CD14-positive monocyte (primary cell): Measurements from ENCODE around the gene WNT7A. TPM values are rescaled to one million over a fixed set of nuclear protein-coding genes. Genes with fewer than 3 reads are reported as not detected.

Source experiments
- DNase-seq, 3 donors: peaks; one replicate each; pipeline ENCODE4 v3.0.0-alpha.2; 2011 to 2022
- H2AFZ ChIP-seq: 2 replicates; pipeline ENCODE4 v1.6.0; 2012; ENCODE audit warnings: mild to moderate bottlenecking, low read depth, low read length, inconsistent platforms; ENCODE audit not compliant: insufficient read depth, poor library complexity, severe bottlenecking
- H3K27ac ChIP-seq, 2 donors: 1 replicate in 1 of 2; 2 replicates in 1 of 2; pipeline ENCODE4 v1.5.1; 2012 to 2013; ENCODE audit warnings: low read length in 2 of 2, control low read depth in 1 of 2, inconsistent platforms in 1 of 2, low read depth in 1 of 2, mild to moderate bottlenecking in 1 of 2
- H3K27me3 ChIP-seq, 2 donors: one replicate each; pipeline versions ENCODE4 v1.6.0 to v1.6.1; 2011 to 2013; ENCODE audit warnings: low read length in 2 of 2; ENCODE audit not compliant: control insufficient read depth in 2 of 2, insufficient read depth in 2 of 2
- H3K36me3 ChIP-seq, 2 donors: replicated peaks in 1 of 2; 1 replicate in 1 of 2; 2 replicates in 1 of 2; pipeline versions ENCODE4 v1.5.1 to v1.6.1; 2012 to 2013; ENCODE audit warnings: low read length in 2 of 2, control low read depth in 1 of 2, inconsistent platforms in 1 of 2, mild to moderate bottlenecking in 1 of 2; ENCODE audit not compliant: insufficient read depth in 2 of 2, control insufficient read depth in 1 of 2
- H3K4me1 ChIP-seq, 2 donors: 1 replicate in 1 of 2; 2 replicates in 1 of 2; pipeline versions ENCODE4 v1.5.1 to v1.6.1; 2012 to 2013; ENCODE audit warnings: low read length in 2 of 2, control low read depth in 1 of 2, inconsistent platforms in 1 of 2, mild to moderate bottlenecking in 1 of 2, moderate library complexity in 1 of 2; ENCODE audit not compliant: insufficient read depth in 2 of 2, control insufficient read depth in 1 of 2
- H3K4me2 ChIP-seq: replicated peaks from 2 replicates; pipeline ENCODE3; 2012; ENCODE audit warnings: low read length, moderate library complexity, mild to moderate bottlenecking; ENCODE audit not compliant: poor library complexity, severe bottlenecking; ENCODE audit errors: extremely low read depth
- H3K4me3 ChIP-seq, 3 experiments: fragments of 200-600 bp in 1 of 3; sonication (generic) in 1 of 3; replicated peaks in 1 of 3; 1 replicate in 2 of 3; 2 replicates in 1 of 3; pipeline ENCODE4 v1.5.1; 2011 to 2013; ENCODE audit warnings: low read length in 3 of 3, mild to moderate bottlenecking in 3 of 3, control low read depth in 2 of 3, low read depth in 2 of 3, inconsistent platforms in 1 of 3, moderate library complexity in 1 of 3
- H3K79me2 ChIP-seq: 2 replicates; pipeline ENCODE4 v1.6.0; 2012; ENCODE audit warnings: mild to moderate bottlenecking, control low read depth, inconsistent platforms, low read length, moderate library complexity; ENCODE audit not compliant: insufficient read depth
- H3K9ac ChIP-seq: 2 replicates; pipeline ENCODE4 v1.6.0; 2017; ENCODE audit warnings: low read length, mild to moderate bottlenecking; ENCODE audit not compliant: insufficient read depth, poor library complexity, severe bottlenecking
- H3K9me3 ChIP-seq, 2 donors: replicated peaks in 1 of 2; 1 replicate in 1 of 2; 2 replicates in 1 of 2; pipeline versions ENCODE4 v1.5.1 to v1.6.1; 2012 to 2013; ENCODE audit warnings: low read length in 2 of 2, control low read depth in 1 of 2; ENCODE audit not compliant: control insufficient read depth in 1 of 2, insufficient read depth in 1 of 2
- H4K20me1 ChIP-seq: 2 replicates; pipeline ENCODE4 v1.6.0; 2012; ENCODE audit warnings: mild to moderate bottlenecking, low read length, control low read depth, moderate library complexity; ENCODE audit not compliant: insufficient read depth
- H3K27ac Mint-ChIP-seq, 7 donors: one replicate each; pipeline ENCODE4 v1.8.0; 2020; ENCODE audit warnings: mild to moderate bottlenecking in 7 of 7, mixed read lengths in 7 of 7, moderate library complexity in 6 of 7, inconsistent platforms in 2 of 7
- H3K27me3 Mint-ChIP-seq, 3 donors: one replicate each; pipeline ENCODE4 v1.8.0; 2021 to 2022; ENCODE audit warnings: low read depth in 3 of 3, mild to moderate bottlenecking in 3 of 3, mixed read lengths in 3 of 3, moderate library complexity in 3 of 3, inconsistent platforms in 1 of 3
- H3K36me3 Mint-ChIP-seq, 2 donors: one replicate each; pipeline ENCODE4 v1.8.0; 2020; ENCODE audit warnings: mixed read lengths in 2 of 2, inconsistent platforms in 1 of 2, mild to moderate bottlenecking in 1 of 2
- H3K4me1 Mint-ChIP-seq: one replicate; pipeline ENCODE4 v1.8.0; 2020; ENCODE audit warnings: mild to moderate bottlenecking, mixed read lengths
- H3K4me3 Mint-ChIP-seq, 2 donors: one replicate each; pipeline ENCODE4 v1.8.0; 2020; ENCODE audit warnings: mild to moderate bottlenecking in 2 of 2, mixed read lengths in 2 of 2, moderate library complexity in 1 of 2
- H3K9me3 Mint-ChIP-seq, 7 donors: one replicate each; pipeline ENCODE4 v1.8.0; 2020 to 2022; ENCODE audit warnings: mixed read lengths in 7 of 7, mild to moderate bottlenecking in 6 of 7, moderate library complexity in 6 of 7, inconsistent platforms in 2 of 7
- WGBS: methylation state at CpG from one replicate; pipeline ENCODE4 v1.1.5; 2013; ENCODE audit warnings: missing lambda C conversion rate; ENCODE audit not compliant: insufficient coverage; 5-methylcytosine and 5-hydroxymethylcytosine counted together
- intact Hi-C, 2 donors: fragments of 100-400 bp; cut with micrococcal nuclease; formaldehyde crosslinking; loops; one replicate each; pipeline versions ENCODE4 v1.15.0 to v1.15.1; 2023
- polyA plus RNA-seq, 3 donors: library from polyadenylated mRNA; depleted of rRNA in 1 of 3; unstranded in 2 of 3; stranded (reverse) in 1 of 3; fragments of 300-500 nt in 2 of 3; fragments of >200 nt in 1 of 3; fragmentation: Illumina TruSeq in 2 of 3; gene quantifications; 1 replicate in 2 of 3; 2 replicates in 1 of 3; pipeline ENCODE4 v1.2.3, GENCODE V29; 2012 to 2021
- TF ChIP-seq, protein P1 (sequence below): fragments of 200-600 bp; IDR thresholded peaks from one replicate; pipeline ENCODE4 v1.8.0; 2022; ENCODE audit warnings: antibody characterized with exemption, mild to moderate bottlenecking

WNT7A gene
- polyA plus RNA-seq, 3 donors = not detected

DNA sequence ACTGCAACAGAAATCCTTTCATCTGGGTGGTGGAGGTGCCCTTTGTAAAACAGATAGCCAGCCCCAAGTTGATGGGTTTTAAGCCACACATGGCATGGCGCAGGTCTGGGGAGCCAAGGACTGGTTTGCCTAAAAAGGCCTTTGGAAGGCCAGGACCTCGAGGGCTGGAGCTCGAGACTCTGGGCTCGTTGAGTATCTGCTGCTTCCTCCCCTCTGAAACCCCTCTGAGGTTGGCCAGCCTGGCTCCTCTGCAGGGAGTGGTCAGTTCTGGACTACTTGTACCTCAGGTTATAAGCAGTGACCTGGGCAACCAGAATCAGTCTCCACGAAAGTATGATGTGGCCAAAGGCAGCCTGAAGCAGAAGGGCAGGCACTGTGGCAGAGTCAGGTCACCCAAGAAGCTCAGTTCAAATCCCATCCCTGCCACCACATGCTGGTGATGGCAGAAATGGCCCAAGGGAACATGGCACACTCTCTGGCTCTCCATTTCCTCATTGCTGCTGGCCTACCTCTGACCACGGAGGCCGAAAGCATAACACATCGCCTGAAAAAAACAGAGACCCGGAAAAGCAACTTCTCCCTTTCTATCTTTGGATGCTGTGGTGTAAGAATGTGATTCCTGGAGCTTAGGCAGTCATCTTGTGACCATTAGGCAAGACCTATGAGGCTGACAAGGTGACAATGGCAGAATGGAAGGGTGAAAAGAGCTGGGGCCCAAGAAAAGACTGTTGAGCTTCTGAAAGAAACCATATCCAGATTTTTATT is 51.2 kb downstream of the WNT7A start:
- H3K79me2 ChIP-seq = no peaks in the 10 kb centered on the region
- H3K4me3 ChIP-seq = no peak overlapping the region
- Mint-ChIP-seq H3K4me3 (no peak overlapping the region), H3K4me1 (peaks cover 1% of the 10 kb centered on the region), H3K27ac (no peak overlapping the region), H3K27me3 (peaks cover 5 to 7% (median 5%) of the 10 kb centered on the region in 3 donors), H3K9me3 (peaks cover 3 to 8% (median 5%) of the 10 kb centered on the region in 7 donors), H3K36me3 (no peaks in the 10 kb centered on the region)
- DNase-seq = no peak
- H3K4me2 ChIP-seq = no peak overlapping the region
- intact Hi-C loops = no loop called here
- WGBS = 100% methylated on average over 4 of the region's 9 CpGs
- H4K20me1 ChIP-seq = no peaks in the 10 kb centered on the region
- H2AFZ ChIP-seq = no peak overlapping the region
- no peak overlapping the region for H3K9ac ChIP-seq
- no peaks in the 10 kb centered on the region for H3K27me3 ChIP-seq
- H3K27ac ChIP-seq = no peak overlapping the region
- no peaks in the 10 kb centered on the region for H3K36me3 ChIP-seq
- no peaks in the 10 kb centered on the region for H3K4me1 ChIP-seq
- TF ChIP-seq, protein P1, sequence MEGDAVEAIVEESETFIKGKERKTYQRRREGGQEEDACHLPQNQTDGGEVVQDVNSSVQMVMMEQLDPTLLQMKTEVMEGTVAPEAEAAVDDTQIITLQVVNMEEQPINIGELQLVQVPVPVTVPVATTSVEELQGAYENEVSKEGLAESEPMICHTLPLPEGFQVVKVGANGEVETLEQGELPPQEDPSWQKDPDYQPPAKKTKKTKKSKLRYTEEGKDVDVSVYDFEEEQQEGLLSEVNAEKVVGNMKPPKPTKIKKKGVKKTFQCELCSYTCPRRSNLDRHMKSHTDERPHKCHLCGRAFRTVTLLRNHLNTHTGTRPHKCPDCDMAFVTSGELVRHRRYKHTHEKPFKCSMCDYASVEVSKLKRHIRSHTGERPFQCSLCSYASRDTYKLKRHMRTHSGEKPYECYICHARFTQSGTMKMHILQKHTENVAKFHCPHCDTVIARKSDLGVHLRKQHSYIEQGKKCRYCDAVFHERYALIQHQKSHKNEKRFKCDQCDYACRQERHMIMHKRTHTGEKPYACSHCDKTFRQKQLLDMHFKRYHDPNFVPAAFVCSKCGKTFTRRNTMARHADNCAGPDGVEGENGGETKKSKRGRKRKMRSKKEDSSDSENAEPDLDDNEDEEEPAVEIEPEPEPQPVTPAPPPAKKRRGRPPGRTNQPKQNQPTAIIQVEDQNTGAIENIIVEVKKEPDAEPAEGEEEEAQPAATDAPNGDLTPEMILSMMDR = no peak
- peaks cover 0 to 6% of the 10 kb centered on the region in 2 donors for H3K9me3 ChIP-seq

DNA sequence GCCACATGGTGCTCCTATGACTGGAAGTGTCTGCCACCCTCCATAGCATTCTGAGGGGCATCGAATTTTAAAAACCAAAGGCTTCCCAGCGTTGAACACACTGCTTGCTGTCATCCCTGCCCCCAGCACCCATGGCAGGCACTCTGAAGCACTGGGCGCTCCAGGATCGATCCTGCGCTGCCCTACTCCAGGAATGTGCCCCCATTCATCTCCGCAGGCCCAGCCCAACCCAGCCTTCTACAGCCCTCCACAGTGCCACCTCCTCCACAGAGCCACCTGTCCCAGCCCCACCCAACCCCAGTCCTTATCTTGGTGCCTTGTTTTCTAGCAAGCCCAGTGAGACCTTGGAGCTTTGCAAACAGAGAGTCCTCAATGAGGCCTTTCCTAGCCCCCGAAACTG is 52.2 kb downstream of the WNT7A start:
- H4K20me1 ChIP-seq = no peaks in the 10 kb centered on the region
- peaks cover 1% of the 10 kb centered on the region for H3K4me1 Mint-ChIP-seq
- TF ChIP-seq, protein P1 = no peak
- H2AFZ ChIP-seq = no peak overlapping the region
- H3K27ac ChIP-seq = no peak overlapping the region
- no peak overlapping the region for H3K9ac ChIP-seq
- H3K79me2 ChIP-seq = no peaks in the 10 kb centered on the region
- H3K36me3 ChIP-seq = no peaks in the 10 kb centered on the region
- H3K27me3 Mint-ChIP-seq = peaks cover 1 to 7% (median 5%) of the 10 kb centered on the region in 3 donors
- no peaks in the 10 kb centered on the region for H3K36me3 Mint-ChIP-seq
- intact Hi-C loops = no loop called here
- no peaks in the 10 kb centered on the region for H3K4me1 ChIP-seq
- no peaks in the 10 kb centered on the region for H3K27me3 ChIP-seq
- H3K27ac Mint-ChIP-seq = no peak overlapping the region
- H3K9me3 ChIP-seq = peaks cover 0 to 6% of the 10 kb centered on the region in 2 donors
- H3K4me2 ChIP-seq = no peak overlapping the region
- H3K4me3 ChIP-seq = no peak overlapping the region
- 93% methylated on average over 7 of the region's 7 CpGs for WGBS
- H3K4me3 Mint-ChIP-seq = no peak overlapping the region
- H3K9me3 Mint-ChIP-seq = peaks cover 3 to 8% (median 5%) of the 10 kb centered on the region in 7 donors
- no peak for DNase-seq
